MG63 (cell line): ENCODE results near the gene OTX2. TPM values are rescaled to one million over a fixed set of nuclear protein-coding genes. Genes with fewer than 3 reads are reported as not detected.
A peak's percentile ranks its signal among the peaks of the same experiment; 100 is the strongest.

ENCODE experiments used
- DNase-seq: peaks from one replicate; pipeline ENCODE4 v3.0.0-alpha.2; 2020
- H3K27me3 ChIP-seq: fragments of 250-450 bp; sonication (Bioruptor Pico); 2 replicates; pipeline ENCODE4 v1.5.1; 2020; ENCODE audit warnings: mild to moderate bottlenecking, moderate library complexity
- H3K36me3 ChIP-seq: fragments of 250-450 bp; sonication (Bioruptor Pico); 2 replicates; pipeline ENCODE4 v1.5.1; 2020; ENCODE audit warnings: mild to moderate bottlenecking, moderate library complexity
- H3K4me3 ChIP-seq: fragments of 250-450 bp; sonication (Bioruptor Pico); 2 replicates; pipeline ENCODE4 v1.5.1; 2020; ENCODE audit warnings: mild to moderate bottlenecking, moderate library complexity
- H3K9me3 ChIP-seq: fragments of 250-450 bp; sonication (Bioruptor Pico); 2 replicates; pipeline ENCODE4 v1.5.1; 2020; ENCODE audit warnings: mild to moderate bottlenecking, moderate library complexity
- total RNA-seq: library from RNA; depleted of rRNA; stranded (reverse); fragments of >200 nt; shearing (Covaris generic); gene quantifications from 2 replicates; pipeline ENCODE4 v1.2.3, GENCODE V29; 2014; ENCODE audit warnings: low replicate concordance

OTX2 gene
- total RNA-seq, 1 experiment from 2014 or later: not detected

DNA sequence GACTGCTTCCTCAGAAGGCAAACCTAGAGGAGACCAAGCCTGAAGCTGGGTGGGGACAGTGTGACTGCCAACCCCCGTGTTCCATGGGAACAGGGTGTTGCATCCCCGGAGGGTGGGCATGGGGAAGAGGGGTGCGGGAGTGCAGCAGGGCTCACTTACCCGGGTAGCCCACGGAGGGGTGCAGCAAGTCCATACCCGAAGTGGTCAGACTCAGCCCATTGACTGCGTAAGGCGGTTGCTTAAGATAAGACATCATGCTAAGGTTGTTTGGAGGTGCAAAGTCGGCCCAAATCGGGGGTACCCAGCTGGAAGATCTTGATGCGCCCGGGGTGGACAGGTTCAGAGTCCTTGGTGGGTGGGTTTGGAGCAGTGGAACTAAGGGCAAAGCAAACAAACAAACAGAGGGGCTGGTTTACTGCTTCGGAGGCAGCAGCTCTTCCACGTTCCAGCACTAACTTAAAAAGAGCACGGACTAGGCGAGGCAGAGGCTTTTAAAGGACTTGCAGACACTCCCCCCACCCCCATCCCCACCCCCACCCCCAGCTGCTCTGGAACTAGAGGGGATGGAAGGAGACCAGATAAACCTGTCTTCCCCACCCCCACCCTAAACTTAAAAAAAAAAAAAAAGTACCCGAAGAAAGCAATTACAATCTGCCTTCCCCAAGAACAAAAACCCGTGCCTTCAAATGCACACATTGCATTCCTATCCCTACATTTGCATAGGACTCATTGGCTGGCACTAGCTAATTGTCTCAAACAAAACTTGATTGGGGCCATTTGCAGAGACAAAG is 4.9 kb downstream of the OTX2 start:
- Histone ChIP-seq H3K27me3 (peaks cover 3% of the 10 kb centered on the region; the same call in 1 of the 2 replicates), H3K36me3 (no peaks in the 10 kb centered on the region), H3K4me3 (no peak overlapping the region), H3K9me3 (no peaks in the 10 kb centered on the region)
- DNase-seq: no peak

DNA sequence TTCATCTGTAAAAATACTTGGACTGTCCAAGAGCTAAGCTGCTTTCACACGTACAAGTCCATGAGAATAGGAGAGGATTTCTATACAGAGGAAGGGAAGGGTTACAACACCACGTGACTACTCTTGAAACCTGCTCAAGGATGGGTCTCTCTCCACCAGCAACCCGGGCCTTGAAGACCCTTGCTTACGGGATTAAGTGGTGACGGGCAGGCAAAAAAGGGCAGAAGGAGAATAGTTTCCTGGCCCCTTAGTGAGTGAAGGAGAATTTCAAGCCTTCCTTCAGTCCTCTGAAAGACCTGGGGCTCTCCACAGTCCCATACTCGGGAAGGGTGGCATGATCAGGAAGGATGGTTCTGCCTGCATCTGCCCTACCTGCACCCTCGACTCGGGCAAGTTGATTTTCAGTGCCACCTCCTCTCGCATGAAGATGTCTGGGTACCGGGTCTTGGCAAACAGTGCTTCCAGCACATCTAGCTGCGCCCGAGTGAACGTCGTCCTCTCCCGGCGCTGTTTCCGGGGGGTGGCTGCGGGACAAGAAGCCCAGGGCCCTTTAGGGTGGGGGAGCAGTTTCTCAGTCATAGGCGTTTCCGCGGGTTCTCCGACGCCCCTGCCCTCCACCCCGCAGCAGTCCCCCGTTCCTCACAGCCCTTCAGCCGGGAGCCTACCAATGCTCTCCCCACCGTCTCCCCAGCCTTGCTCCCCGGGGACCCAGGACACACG is 6.3 kb downstream of the OTX2 start:
- H3K4me3 ChIP-seq: no peak overlapping the region
- peaks cover 3% of the 10 kb centered on the region; the same call in 1 of the 2 replicates for H3K27me3 ChIP-seq
- DNase-seq: no peak
- no peaks in the 10 kb centered on the region for H3K9me3 ChIP-seq
- no peaks in the 10 kb centered on the region for H3K36me3 ChIP-seq

DNA sequence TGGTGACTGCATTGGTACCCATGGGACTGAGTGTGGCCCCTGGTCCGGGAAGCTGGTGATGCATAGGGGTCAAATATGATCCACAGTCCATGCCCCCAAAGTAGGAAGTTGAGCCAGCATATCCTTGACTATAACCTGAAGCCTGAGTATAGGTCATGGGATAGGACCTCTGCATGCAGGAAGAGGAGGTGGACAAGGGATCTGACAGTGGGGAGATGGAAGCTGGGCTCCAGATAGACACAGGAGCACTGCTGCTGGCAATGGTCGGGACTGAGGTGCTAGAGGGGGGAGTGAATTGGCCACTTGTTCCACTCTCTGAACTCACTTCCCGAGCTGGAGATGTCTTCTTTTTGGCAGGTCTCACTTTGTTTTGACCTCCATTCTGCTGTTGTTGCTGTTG is 8.4 kb downstream of the OTX2 start:
- no peak for DNase-seq
- H3K4me3 ChIP-seq: no peak overlapping the region
- H3K9me3 ChIP-seq: no peaks in the 10 kb centered on the region
- H3K36me3 ChIP-seq: no peaks in the 10 kb centered on the region
- H3K27me3 ChIP-seq: no peaks in the 10 kb centered on the region

DNA sequence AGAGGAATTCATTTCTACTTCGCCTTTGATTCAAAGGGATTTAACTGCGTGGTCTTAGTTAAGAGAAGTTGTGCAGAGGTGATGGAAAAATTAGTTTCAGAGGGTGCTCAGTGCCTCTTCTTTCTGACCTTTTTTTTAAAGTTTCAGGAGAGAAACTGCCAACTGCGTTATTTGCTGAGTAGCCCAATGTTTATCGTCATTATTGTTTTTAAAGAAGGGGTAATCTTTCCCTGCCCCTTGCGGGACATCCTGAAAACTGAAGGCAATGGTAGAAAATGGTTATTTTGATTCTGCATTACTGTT is 11.0 kb downstream of the OTX2 start:
- Histone ChIP-seq H3K4me3 (no peak overlapping the region), H3K9me3 (no peaks in the 10 kb centered on the region), H3K27me3 (no peaks in the 10 kb centered on the region), H3K36me3 (no peaks in the 10 kb centered on the region)
- DNase-seq: no peak

DNA sequence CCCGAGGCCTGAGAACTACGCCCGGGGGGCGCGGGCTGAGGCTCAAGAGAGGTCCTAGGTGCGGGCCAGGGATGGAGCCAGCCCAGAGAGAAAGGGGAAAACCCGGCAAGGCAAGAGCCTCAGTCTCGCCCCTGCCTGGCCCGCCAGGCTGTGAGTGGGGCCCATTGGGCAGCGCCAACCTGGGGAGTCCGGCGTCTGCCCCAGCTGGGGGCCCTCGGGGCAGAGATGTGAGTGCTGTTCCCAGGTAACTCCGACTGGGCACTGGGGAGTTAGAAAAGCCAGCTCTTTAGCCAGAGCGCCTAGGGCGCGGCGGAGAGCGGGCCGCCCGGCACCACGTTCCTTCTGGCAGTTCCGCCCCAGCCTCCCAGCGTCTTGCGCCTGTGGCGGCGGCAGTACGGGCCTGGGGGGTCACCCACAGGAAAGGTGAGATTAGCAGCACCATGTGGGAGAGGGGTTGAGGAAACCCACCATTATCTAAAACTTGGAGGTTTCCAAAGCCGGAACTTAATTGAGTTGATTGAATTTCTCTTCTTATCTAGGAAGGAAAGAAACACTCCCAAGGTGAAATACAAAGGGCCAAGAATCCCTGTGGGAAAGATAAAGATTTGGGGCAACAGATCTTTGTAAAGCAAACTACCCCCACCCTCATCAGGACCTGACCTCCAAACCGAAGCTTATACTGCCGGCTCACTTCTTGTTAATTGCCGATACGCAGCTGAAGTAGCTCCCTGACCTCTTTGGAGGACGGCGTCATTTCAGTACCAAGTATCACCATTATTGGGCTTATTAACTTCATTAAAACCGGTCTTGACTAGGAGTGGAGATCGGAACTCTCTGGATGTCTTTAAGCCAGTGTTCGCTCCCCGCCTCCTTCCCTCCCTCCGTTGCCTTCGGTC is 11.6 kb downstream of the OTX2 start:
- Histone ChIP-seq H3K9me3 (no peaks in the 10 kb centered on the region), H3K36me3 (no peaks in the 10 kb centered on the region), H3K4me3 (no peak overlapping the region), H3K27me3 (no peaks in the 10 kb centered on the region)
- DNase-seq: no peak

DNA sequence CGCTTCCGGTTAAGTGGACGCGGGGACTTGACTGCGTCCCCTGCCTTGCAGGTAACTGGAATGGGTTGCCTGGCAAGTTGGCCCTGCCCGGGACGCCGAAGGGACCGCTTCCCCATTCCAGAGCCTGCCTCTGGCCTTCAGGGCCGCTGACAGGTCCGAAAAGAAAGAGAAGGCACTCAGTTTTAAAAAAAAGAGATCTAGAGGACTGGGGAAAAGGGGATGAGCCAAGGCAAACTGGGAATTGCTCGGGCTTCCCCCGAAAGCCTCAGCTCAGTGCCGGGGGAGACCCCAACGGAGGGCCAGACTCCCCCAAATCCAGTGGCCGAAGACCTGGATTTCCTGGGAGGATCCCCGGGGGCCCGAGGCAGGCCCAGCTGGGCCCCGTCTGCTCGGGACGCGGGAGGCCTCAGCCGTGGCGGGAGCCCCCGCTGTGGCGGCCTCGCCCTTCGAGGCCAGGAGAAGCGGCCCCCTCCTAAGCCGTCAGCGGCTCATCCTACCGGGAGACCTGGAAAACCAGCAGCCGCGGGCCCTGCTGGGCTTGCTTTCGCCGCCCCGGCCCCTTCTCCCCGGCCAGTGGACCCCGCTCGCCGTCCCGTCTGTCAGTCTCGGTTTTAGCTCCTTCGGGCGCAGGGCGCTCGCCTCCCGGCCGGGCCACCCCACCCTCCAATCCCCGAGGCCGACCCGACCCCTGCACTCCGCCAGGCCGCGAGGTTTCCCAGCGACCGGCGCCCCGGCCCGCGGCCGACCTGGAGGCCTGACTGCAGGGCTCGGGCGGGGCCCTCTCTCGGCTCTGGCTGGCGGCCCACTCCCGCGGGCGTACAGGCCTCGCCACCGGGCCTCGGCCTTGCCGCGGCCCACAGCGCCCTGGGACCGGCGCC is 12.5 kb downstream of the OTX2 start:
- no peak for DNase-seq
- no peaks in the 10 kb centered on the region for H3K9me3 ChIP-seq
- H3K27me3 ChIP-seq: no peaks in the 10 kb centered on the region
- no peak overlapping the region for H3K4me3 ChIP-seq
- H3K36me3 ChIP-seq: no peaks in the 10 kb centered on the region

DNA sequence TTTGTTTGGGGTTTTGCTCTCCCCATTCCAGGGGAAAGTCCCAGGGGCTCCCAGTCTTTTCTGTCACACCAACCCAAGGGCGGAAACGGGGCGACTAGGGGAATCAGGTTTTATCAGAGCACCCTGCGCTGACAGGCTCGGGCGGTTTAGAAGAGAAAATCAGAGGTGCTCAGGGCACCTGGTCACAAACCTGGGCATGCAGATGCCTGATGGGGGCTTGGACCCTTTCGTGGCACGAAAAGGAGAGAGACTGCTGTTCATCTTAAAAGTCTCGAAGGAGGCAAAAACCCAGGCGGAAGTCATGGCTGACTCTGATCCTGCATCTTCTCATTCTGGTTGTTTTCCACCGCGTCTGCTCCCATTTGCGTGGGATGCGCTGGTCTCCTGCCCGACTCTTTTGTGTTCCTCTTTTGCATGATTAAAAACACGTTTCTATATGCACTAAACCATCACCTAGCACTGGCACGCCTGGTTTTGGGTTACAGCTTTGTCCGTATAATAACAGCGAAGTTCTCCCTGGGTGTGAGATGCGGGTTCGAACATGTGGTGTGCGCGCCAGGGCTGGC is 13.2 kb downstream of the OTX2 start:
- no peak for DNase-seq
- Histone ChIP-seq H3K27me3 (no peaks in the 10 kb centered on the region), H3K36me3 (no peaks in the 10 kb centered on the region), H3K9me3 (no peaks in the 10 kb centered on the region), H3K4me3 (no peak overlapping the region)

DNA sequence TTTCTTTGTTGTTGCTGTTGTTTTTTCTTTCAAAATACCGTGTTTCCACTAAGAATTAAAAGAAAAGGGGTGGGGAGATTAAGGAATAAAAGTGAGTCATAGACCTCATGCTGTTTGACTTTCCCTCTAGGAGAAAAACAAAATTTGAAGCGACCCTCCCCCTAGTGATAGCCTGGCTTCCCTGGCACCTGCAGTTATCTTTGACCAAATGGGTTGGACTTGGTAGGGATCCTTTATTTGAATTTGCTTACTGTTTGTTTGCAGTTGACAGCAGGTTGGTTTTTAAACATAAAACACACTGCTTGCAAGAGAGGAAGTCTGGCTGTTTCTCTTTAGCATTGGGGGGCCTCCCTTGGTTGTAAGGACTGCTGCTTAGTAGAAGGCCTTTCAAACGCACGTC is 14.0 kb downstream of the OTX2 start:
- no peaks in the 10 kb centered on the region for H3K9me3 ChIP-seq
- H3K27me3 ChIP-seq: no peaks in the 10 kb centered on the region
- no peak overlapping the region for H3K4me3 ChIP-seq
- no peaks in the 10 kb centered on the region for H3K36me3 ChIP-seq
- DNase-seq: no peak

DNA sequence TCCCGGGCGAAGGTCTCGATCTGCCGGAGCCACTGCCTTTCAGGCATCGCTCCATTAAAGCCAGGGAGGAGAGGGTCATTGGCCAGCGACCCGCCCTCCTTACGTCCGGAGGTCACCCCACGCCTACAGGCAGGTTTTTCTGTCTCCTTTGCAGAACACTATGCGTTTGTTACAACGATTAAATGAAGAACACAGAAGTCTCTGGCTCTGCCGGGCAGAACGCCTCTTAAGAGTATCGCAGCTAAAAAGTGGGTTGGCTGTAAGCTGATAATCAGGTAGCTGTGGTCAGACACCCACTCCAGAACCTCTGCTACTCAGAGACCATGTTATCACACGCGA is 15.0 kb downstream of the OTX2 start:
- DNase-seq: no peak
- no peaks in the 10 kb centered on the region for H3K27me3 ChIP-seq
- H3K9me3 ChIP-seq: no peaks in the 10 kb centered on the region
- H3K4me3 ChIP-seq: no peak overlapping the region
- H3K36me3 ChIP-seq: no peaks in the 10 kb centered on the region

DNA sequence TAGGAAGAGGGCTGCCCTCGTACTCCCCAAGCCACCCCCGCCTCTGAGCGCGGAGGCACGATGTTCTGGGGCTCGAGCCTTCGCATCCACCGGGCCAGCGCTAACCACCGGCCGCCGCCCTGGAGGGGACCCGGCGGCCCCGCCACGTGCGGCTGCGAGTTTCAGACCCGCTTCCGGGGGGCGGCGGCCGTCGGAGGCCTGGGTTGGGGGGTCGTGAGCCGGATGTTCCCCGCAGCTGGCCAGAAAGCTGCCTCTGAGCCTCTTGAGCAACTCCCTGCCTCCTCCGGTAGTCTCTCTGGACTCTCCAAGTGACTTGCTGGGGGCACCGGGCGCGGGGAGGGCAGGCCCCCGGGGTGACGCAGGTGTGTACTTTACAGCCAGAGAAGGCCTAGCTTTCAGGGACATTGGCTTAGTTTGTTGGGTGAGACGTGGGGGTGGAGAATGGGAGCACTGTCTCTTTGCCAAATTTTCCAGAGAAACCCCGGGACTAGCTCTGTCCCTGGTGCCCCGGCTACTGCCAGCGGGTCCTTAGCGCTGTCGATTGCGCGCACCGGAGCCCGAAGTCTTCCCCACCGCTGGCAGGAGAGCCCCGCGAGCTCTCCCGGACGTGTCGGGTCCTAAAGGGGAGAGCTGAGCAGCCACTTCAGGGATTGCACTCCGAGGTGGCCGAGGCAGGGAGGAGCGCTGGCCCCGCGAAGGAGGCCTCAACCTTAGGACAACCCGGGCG is 15.6 kb downstream of the OTX2 start:
- no peak overlapping the region for H3K4me3 ChIP-seq
- H3K27me3 ChIP-seq: no peaks in the 10 kb centered on the region
- DNase-seq: no peak
- no peaks in the 10 kb centered on the region for H3K9me3 ChIP-seq
- H3K36me3 ChIP-seq: no peaks in the 10 kb centered on the region

DNA sequence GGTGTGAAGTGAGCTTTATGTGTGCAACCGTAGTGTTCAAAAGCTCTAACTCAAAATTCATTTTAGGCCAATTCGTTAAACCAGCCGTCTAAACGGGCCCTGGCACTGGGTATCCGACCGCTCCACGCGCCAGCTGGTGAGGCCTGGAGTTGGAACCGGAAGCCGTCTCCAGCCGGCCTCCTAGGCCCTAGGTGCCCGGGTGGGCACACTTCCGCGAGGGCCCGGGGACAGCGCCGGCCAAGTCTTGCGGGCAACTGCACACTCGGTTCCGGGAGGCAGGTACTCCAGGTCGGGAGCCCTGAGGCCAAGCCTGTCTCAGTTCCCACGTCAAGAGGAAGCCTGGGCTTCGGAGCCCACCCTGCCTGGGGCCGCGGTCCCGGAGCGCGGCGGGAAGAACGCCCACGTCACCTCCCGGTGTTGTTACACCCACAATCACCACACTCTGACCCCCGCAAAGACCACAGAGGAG is 16.2 kb downstream of the OTX2 start:
- no peak for DNase-seq
- Histone ChIP-seq H3K9me3 (no peaks in the 10 kb centered on the region), H3K36me3 (no peaks in the 10 kb centered on the region), H3K27me3 (no peaks in the 10 kb centered on the region), H3K4me3 (no peak overlapping the region)

DNA sequence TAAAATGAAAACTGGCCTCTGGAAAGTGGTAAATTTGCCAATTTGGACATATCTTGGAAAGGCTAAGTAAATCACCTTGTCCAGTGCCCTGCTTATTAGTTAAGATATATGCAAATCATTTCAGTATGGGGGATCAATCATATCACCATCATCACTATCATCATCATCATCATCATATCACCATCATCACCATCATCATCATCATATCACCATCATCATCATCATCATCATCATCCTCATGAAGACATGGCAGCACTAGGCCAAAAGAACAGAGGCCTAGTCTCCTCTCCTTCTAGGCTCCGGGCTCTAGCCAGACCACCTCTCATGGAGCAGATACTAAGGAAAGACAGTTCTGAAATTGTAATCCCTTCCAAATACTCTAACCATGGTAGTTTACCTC is 20.3 kb downstream of the OTX2 start:
- no peaks in the 10 kb centered on the region for H3K27me3 ChIP-seq
- H3K36me3 ChIP-seq: no peaks in the 10 kb centered on the region
- DNase-seq: no peak
- H3K9me3 ChIP-seq: no peaks in the 10 kb centered on the region
- H3K4me3 ChIP-seq: no peak overlapping the region

DNA sequence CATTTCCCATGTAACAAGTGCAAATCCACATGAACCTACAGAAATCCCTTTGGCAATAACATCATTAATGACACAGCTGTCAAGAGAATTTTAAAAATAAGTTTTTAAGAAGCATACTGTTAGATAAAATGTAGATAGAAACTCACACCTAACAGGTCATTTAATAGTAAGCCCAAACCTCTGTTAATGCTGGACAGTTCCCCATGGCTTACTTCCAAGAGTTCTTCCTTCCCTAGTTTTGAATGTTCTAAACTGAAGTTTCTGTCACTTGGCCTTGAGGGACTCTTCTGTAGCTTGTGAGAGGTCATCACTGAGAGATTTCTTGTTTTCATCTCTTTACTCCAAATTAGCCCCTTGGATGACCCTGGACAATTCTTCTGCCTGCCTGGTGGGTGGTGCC is 22.7 kb downstream of the OTX2 start:
- no peak for DNase-seq
- Histone ChIP-seq H3K27me3 (no peaks in the 10 kb centered on the region), H3K36me3 (no peaks in the 10 kb centered on the region), H3K9me3 (no peaks in the 10 kb centered on the region), H3K4me3 (no peak overlapping the region)

DNA sequence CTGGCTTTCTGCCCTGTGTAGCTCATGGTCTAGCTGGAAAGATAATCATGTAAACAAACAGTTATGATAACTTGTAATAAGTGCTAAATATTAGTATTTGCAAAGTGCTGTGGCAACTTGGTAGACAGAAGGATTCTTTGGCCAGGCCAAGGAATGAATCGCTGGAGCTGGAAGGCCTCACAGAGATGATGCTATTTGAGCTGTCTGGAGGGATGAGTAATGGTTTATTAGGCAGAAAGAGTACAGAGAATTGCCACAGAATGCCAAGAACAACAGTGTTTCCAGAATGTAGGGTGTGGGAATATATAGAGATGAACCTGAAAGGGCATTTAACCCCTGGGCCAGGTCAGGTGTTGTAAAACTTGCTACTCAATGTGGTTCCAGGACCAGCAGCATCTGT is 27.6 kb downstream of the OTX2 start:
- no peaks in the 10 kb centered on the region for H3K9me3 ChIP-seq
- DNase-seq: peak; percentile 53
- H3K4me3 ChIP-seq: no peak overlapping the region
- no peaks in the 10 kb centered on the region for H3K36me3 ChIP-seq
- H3K27me3 ChIP-seq: no peaks in the 10 kb centered on the region

DNA sequence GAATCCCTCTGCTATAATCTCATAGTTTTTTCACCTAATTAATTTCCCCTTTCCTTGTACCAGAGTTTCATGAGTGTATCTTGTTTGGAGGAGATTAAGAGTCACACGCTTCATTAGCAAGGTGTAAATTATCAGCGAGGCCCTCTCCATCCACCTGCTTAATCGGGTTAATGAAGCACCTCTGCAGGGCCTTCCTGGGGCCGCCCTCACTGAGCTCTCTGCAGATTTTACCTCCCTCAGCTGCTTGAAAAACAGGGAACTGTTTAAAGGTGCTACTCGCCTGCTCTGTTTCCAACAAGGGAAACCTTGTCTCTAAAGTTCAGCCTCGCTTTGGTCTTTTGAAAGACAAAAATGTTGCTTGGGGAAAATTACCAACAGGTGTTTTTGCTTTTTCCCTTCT is 35.8 kb downstream of the OTX2 start:
- H3K4me3 ChIP-seq: no peak overlapping the region
- no peak for DNase-seq
- H3K36me3 ChIP-seq: no peaks in the 10 kb centered on the region
- H3K9me3 ChIP-seq: no peaks in the 10 kb centered on the region
- no peaks in the 10 kb centered on the region for H3K27me3 ChIP-seq

DNA sequence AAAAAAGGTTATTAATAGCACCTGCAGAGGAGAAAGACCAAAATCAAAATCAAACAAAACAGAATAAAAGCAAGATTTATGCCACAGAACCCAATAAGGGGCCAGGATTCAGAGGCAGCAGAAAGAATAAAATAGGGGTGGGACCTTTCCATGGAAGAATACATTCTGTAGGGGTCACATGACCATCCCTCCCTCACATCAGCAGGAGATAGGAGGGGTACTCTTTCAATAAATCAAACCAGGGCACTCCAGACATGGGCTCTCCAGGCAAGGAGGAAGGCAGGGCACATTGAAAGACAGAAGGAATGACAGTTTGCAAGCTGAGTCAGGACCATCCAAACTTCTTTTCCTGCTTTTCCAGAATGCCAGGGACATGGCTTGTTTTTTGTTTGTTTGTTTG is 39.8 kb downstream of the OTX2 start:
- Histone ChIP-seq H3K4me3 (no peak overlapping the region), H3K36me3 (no peaks in the 10 kb centered on the region), H3K9me3 (no peaks in the 10 kb centered on the region), H3K27me3 (no peaks in the 10 kb centered on the region)
- no peak for DNase-seq
